CD14-positive monocyte (primary cell): ENCODE data around the gene PTOV1. TPM values are rescaled to one million over a fixed set of nuclear protein-coding genes. Genes with fewer than 3 reads are reported as not detected.

Experiments
- DNase-seq, 3 donors: peaks; one replicate each; pipeline ENCODE4 v3.0.0-alpha.2; 2011 to 2022
- H2AFZ ChIP-seq: 2 replicates; pipeline ENCODE4 v1.6.0; 2012; ENCODE audit warnings: mild to moderate bottlenecking, low read depth, low read length, inconsistent platforms; ENCODE audit not compliant: insufficient read depth, poor library complexity, severe bottlenecking
- H3K27ac ChIP-seq, 2 donors: 1 replicate in 1 of 2; 2 replicates in 1 of 2; pipeline ENCODE4 v1.5.1; 2012 to 2013; ENCODE audit warnings: low read length in 2 of 2, control low read depth in 1 of 2, inconsistent platforms in 1 of 2, low read depth in 1 of 2, mild to moderate bottlenecking in 1 of 2
- H3K27me3 ChIP-seq, 2 donors: one replicate each; pipeline versions ENCODE4 v1.6.0 to v1.6.1; 2011 to 2013; ENCODE audit warnings: low read length in 2 of 2; ENCODE audit not compliant: control insufficient read depth in 2 of 2, insufficient read depth in 2 of 2
- H3K36me3 ChIP-seq, 2 donors: replicated peaks in 1 of 2; 1 replicate in 1 of 2; 2 replicates in 1 of 2; pipeline versions ENCODE4 v1.5.1 to v1.6.1; 2012 to 2013; ENCODE audit warnings: low read length in 2 of 2, control low read depth in 1 of 2, inconsistent platforms in 1 of 2, mild to moderate bottlenecking in 1 of 2; ENCODE audit not compliant: insufficient read depth in 2 of 2, control insufficient read depth in 1 of 2
- H3K4me1 ChIP-seq, 2 donors: 1 replicate in 1 of 2; 2 replicates in 1 of 2; pipeline versions ENCODE4 v1.5.1 to v1.6.1; 2012 to 2013; ENCODE audit warnings: low read length in 2 of 2, control low read depth in 1 of 2, inconsistent platforms in 1 of 2, mild to moderate bottlenecking in 1 of 2, moderate library complexity in 1 of 2; ENCODE audit not compliant: insufficient read depth in 2 of 2, control insufficient read depth in 1 of 2
- H3K4me2 ChIP-seq: replicated peaks from 2 replicates; pipeline ENCODE3; 2012; ENCODE audit warnings: low read length, moderate library complexity, mild to moderate bottlenecking; ENCODE audit not compliant: poor library complexity, severe bottlenecking; ENCODE audit errors: extremely low read depth
- H3K4me3 ChIP-seq, 3 experiments: fragments of 200-600 bp in 1 of 3; sonication (generic) in 1 of 3; replicated peaks in 1 of 3; 1 replicate in 2 of 3; 2 replicates in 1 of 3; pipeline ENCODE4 v1.5.1; 2011 to 2013; ENCODE audit warnings: low read length in 3 of 3, mild to moderate bottlenecking in 3 of 3, control low read depth in 2 of 3, low read depth in 2 of 3, inconsistent platforms in 1 of 3, moderate library complexity in 1 of 3
- H3K79me2 ChIP-seq: 2 replicates; pipeline ENCODE4 v1.6.0; 2012; ENCODE audit warnings: mild to moderate bottlenecking, control low read depth, inconsistent platforms, low read length, moderate library complexity; ENCODE audit not compliant: insufficient read depth
- H3K9ac ChIP-seq: 2 replicates; pipeline ENCODE4 v1.6.0; 2017; ENCODE audit warnings: low read length, mild to moderate bottlenecking; ENCODE audit not compliant: insufficient read depth, poor library complexity, severe bottlenecking
- H3K9me3 ChIP-seq, 2 donors: replicated peaks in 1 of 2; 1 replicate in 1 of 2; 2 replicates in 1 of 2; pipeline versions ENCODE4 v1.5.1 to v1.6.1; 2012 to 2013; ENCODE audit warnings: low read length in 2 of 2, control low read depth in 1 of 2; ENCODE audit not compliant: control insufficient read depth in 1 of 2, insufficient read depth in 1 of 2
- H4K20me1 ChIP-seq: 2 replicates; pipeline ENCODE4 v1.6.0; 2012; ENCODE audit warnings: mild to moderate bottlenecking, low read length, control low read depth, moderate library complexity; ENCODE audit not compliant: insufficient read depth
- H3K27ac Mint-ChIP-seq, 7 donors: one replicate each; pipeline ENCODE4 v1.8.0; 2020; ENCODE audit warnings: mild to moderate bottlenecking in 7 of 7, mixed read lengths in 7 of 7, moderate library complexity in 6 of 7, inconsistent platforms in 2 of 7
- H3K27me3 Mint-ChIP-seq, 3 donors: one replicate each; pipeline ENCODE4 v1.8.0; 2021 to 2022; ENCODE audit warnings: low read depth in 3 of 3, mild to moderate bottlenecking in 3 of 3, mixed read lengths in 3 of 3, moderate library complexity in 3 of 3, inconsistent platforms in 1 of 3
- H3K36me3 Mint-ChIP-seq, 2 donors: one replicate each; pipeline ENCODE4 v1.8.0; 2020; ENCODE audit warnings: mixed read lengths in 2 of 2, inconsistent platforms in 1 of 2, mild to moderate bottlenecking in 1 of 2
- H3K4me1 Mint-ChIP-seq: one replicate; pipeline ENCODE4 v1.8.0; 2020; ENCODE audit warnings: mild to moderate bottlenecking, mixed read lengths
- H3K4me3 Mint-ChIP-seq, 2 donors: one replicate each; pipeline ENCODE4 v1.8.0; 2020; ENCODE audit warnings: mild to moderate bottlenecking in 2 of 2, mixed read lengths in 2 of 2, moderate library complexity in 1 of 2
- H3K9me3 Mint-ChIP-seq, 7 donors: one replicate each; pipeline ENCODE4 v1.8.0; 2020 to 2022; ENCODE audit warnings: mixed read lengths in 7 of 7, mild to moderate bottlenecking in 6 of 7, moderate library complexity in 6 of 7, inconsistent platforms in 2 of 7
- WGBS: methylation state at CpG from one replicate; pipeline ENCODE4 v1.1.5; 2013; ENCODE audit warnings: missing lambda C conversion rate; ENCODE audit not compliant: insufficient coverage; 5-methylcytosine and 5-hydroxymethylcytosine counted together
- intact Hi-C, 2 donors: fragments of 100-400 bp; cut with micrococcal nuclease; formaldehyde crosslinking; loops; one replicate each; pipeline versions ENCODE4 v1.15.0 to v1.15.1; 2023
- polyA plus RNA-seq, 3 donors: library from polyadenylated mRNA; depleted of rRNA in 1 of 3; unstranded in 2 of 3; stranded (reverse) in 1 of 3; fragments of 300-500 nt in 2 of 3; fragments of >200 nt in 1 of 3; fragmentation: Illumina TruSeq in 2 of 3; gene quantifications; 1 replicate in 2 of 3; 2 replicates in 1 of 3; pipeline ENCODE4 v1.2.3, GENCODE V29; 2012 to 2021
- TF ChIP-seq, protein P1 (sequence below): fragments of 200-600 bp; IDR thresholded peaks from one replicate; pipeline ENCODE4 v1.8.0; 2022; ENCODE audit warnings: antibody characterized with exemption, mild to moderate bottlenecking

The PTOV1 gene
- polyA plus RNA-seq, 3 donors = 18.3 to 67.9 (median 31.2) TPM

DNA sequence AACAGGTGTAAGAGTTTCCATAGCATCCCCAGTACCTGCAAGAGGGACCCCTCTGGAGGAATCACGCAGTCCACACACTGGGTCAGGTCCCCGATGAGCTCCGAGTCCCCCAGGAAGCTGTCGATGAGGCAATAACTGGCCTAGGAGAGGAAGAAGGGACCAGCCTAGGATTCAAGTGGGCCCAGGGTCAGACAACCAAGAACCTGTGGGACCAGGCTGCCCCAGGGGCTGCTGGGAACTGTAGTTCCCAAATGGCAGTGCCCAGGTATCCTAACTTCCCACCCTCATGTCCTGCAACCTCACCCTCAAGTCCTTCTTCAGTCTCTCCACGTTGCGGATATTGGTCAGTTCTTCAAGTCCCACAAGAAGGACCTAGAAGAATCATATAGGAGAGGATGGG lies 39.6 kb upstream of the PTOV1 start:
- Histone ChIP-seq H3K27me3 (no peaks in the 10 kb centered on the region), H4K20me1 (peaks cover 17% of the 10 kb centered on the region), H3K4me1 (peaks cover 37 to 51% of the 10 kb centered on the region in 2 donors), H3K27ac (no peak overlapping the region), H3K4me3 (no peak overlapping the region), H2AFZ (no peak overlapping the region), H3K36me3 (peaks cover 3 to 9% of the 10 kb centered on the region in 2 donors), H3K4me2 (no peak overlapping the region), H3K9ac (no peak overlapping the region), H3K9me3 (no peaks in the 10 kb centered on the region), H3K79me2 (no peaks in the 10 kb centered on the region)
- no peak overlapping the region for H3K4me3 Mint-ChIP-seq
- no peaks in the 10 kb centered on the region for H3K9me3 Mint-ChIP-seq
- H3K27ac Mint-ChIP-seq = no peak overlapping the region
- TF ChIP-seq, protein P1, sequence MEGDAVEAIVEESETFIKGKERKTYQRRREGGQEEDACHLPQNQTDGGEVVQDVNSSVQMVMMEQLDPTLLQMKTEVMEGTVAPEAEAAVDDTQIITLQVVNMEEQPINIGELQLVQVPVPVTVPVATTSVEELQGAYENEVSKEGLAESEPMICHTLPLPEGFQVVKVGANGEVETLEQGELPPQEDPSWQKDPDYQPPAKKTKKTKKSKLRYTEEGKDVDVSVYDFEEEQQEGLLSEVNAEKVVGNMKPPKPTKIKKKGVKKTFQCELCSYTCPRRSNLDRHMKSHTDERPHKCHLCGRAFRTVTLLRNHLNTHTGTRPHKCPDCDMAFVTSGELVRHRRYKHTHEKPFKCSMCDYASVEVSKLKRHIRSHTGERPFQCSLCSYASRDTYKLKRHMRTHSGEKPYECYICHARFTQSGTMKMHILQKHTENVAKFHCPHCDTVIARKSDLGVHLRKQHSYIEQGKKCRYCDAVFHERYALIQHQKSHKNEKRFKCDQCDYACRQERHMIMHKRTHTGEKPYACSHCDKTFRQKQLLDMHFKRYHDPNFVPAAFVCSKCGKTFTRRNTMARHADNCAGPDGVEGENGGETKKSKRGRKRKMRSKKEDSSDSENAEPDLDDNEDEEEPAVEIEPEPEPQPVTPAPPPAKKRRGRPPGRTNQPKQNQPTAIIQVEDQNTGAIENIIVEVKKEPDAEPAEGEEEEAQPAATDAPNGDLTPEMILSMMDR = no peak
- H3K4me1 Mint-ChIP-seq = peaks cover 40% of the 10 kb centered on the region
- intact Hi-C loops = loop anchor here in 1 of 2 donors (5.0 kb wide), 1 partner anchor 56 kb away; the partner anchor contains the start of gene PNKP
- peaks cover 0 to 4% (median 0%) of the 10 kb centered on the region in 3 donors for H3K27me3 Mint-ChIP-seq
- H3K36me3 Mint-ChIP-seq = peaks cover 8 to 9% of the 10 kb centered on the region in 2 donors
- WGBS = 49% methylated on average over 4 of the region's 6 CpGs
- no peak for DNase-seq

DNA sequence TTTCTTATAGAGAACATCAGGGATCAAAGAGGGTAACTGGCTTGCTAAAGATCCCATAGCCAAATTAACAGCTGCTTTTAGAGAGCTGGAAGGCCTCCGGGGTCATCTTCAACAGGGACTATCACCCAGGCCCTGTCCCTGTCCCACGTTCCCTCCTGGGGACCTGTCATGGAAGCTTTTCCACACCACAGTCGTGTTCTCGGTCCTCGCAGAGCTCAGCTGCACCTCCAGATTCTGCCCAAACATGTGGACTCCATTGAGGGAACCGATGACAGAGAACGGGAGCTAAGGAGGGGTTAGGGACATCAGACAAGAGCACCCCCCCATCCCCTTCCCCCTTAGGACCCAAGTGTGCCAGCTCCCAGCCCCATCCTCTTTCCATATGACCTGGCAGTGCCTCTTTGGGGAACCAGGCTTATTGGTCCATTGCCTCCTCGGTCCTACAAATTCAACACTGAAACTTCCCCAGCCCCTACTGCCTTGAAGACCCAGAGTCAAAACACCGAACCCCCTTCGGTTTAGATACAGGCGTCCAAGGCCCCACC lies 38.4 kb upstream of the PTOV1 start:
- peaks cover 0 to 6% (median 4%) of the 10 kb centered on the region in 3 donors for H3K27me3 Mint-ChIP-seq

More for the DNA sequence above, 38.4 kb upstream of the PTOV1 start:
- Histone ChIP-seq H3K4me3 (peak overlapping the region; percentile 69 to 95 (median 84)), H3K27me3 (no peaks in the 10 kb centered on the region), H2AFZ (peak overlapping the region; percentile 88), H3K4me2 (peak overlapping the region; percentile 83), H3K9me3 (no peaks in the 10 kb centered on the region), H3K27ac (peak overlapping the region; percentile 58 to 86), H3K4me1 (peaks cover 38 to 49% of the 10 kb centered on the region in 2 donors), H3K79me2 (no peaks in the 10 kb centered on the region), H3K9ac (peak overlapping the region; percentile 59), H3K36me3 (no peaks in the 10 kb centered on the region), H4K20me1 (peaks cover 11% of the 10 kb centered on the region)
- 45% methylated on average over 10 of the region's 11 CpGs for WGBS
- peaks cover 38% of the 10 kb centered on the region for H3K4me1 Mint-ChIP-seq
- peak overlapping the region; percentile 88 to 95 for H3K4me3 Mint-ChIP-seq
- H3K27ac Mint-ChIP-seq = peak overlapping the region; percentile 10 to 98 (median 98)
- H3K36me3 Mint-ChIP-seq = peaks cover 0 to 2% of the 10 kb centered on the region in 2 donors
- intact Hi-C loops = loop anchor here (2.0 to 5.0 kb wide), 2 partner anchors 55 to 64 kb away; partner anchors contain the start of genes AKT1S1 (in 1 of the 2), PNKP (in 1 of the 2) and TBC1D17 (in 1 of the 2)
- no peaks in the 10 kb centered on the region for H3K9me3 Mint-ChIP-seq
- TF ChIP-seq, protein P1 = no peak
- DNase-seq = no peak
